ENCODE results near the gene DNM3.

GRCh38 chr1:171939740-171940139, 98.4 kb downstream of the DNM3 start:
- TF ChIP-seq POLR2A (IDR thresholded peaks at IDR 0.05) (no peak), CTCF (IDR thresholded peaks at IDR 0.05) (no peak)

Data from lower leg skin (tissue), 3 donors.